HTERT RPE-1 (cell line): ENCODE measurements around the gene LRRC51.

Experiments used
- in situ Hi-C: fragments of 300-500 bp; cut with MboI; formaldehyde crosslinking; loops from 4 replicates; pipeline ENCODE4 v1.14.3; 2020; ENCODE audit warnings: low sequenced_read_pairs

Gene LRRC51

GRCh38 chr11:72080326-72081183 is at the start of gene LRRC51, which contains the start of gene NUMA1:
Gene LRRC51, plus strand, starts transcription at chr11:72080850. Its CDS starts 8,234 bp downstream, at chr11:72089084.
Gene NUMA1, minus strand, starts transcription at chr11:72080542. Its CDS starts 44,599 bp downstream, at chr11:72035943.
- in situ Hi-C loops, result no loop called here

- in situ Hi-C loops, result loop anchor here (25.0 kb wide), 1 partner anchor 401 kb away; the partner anchor contains the start of gene CLPB
These were observed 44.0 kb upstream of the LRRC51 start for GRCh38 chr11:72036687-72037086.

- in situ Hi-C loops, result loop anchor here (25.0 kb wide), 1 partner anchor 400 kb away; the partner anchor contains the start of gene CLPB
These were observed 42.9 kb upstream of the LRRC51 start for GRCh38 chr11:72037554-72038311.

- in situ Hi-C loops, result loop anchor here (25.0 kb wide), 1 partner anchor 399 kb away; the partner anchor contains the start of gene CLPB
These were observed 42.2 kb upstream of the LRRC51 start for GRCh38 chr11:72038491-72038890.

- in situ Hi-C loops, result loop anchor here (25.0 kb wide), 1 partner anchor 398 kb away; the partner anchor contains the start of gene CLPB
These were observed 41.4 kb upstream of the LRRC51 start for GRCh38 chr11:72039031-72039855.

- in situ Hi-C loops, result loop anchor here (25.0 kb wide), 1 partner anchor 397 kb away; the partner anchor contains the start of gene CLPB
These were observed 40.7 kb upstream of the LRRC51 start for GRCh38 chr11:72039856-72040401.

- in situ Hi-C loops, result loop anchor here (25.0 kb wide), 1 partner anchor 397 kb away; the partner anchor contains the start of gene CLPB
These were observed 39.9 kb upstream of the LRRC51 start for GRCh38 chr11:72040491-72041363.

GRCh38 chr11:72041364-72042063 is 39.1 kb upstream of the LRRC51 start:
- in situ Hi-C loops, result loop anchor here (25.0 kb wide), 1 partner anchor 396 kb away; the partner anchor contains the start of gene CLPB

- in situ Hi-C loops, result loop anchor here (25.0 kb wide), 1 partner anchor 395 kb away; the partner anchor contains the start of gene CLPB
These were observed 38.4 kb upstream of the LRRC51 start for GRCh38 chr11:72042064-72042745.

GRCh38 chr11:72045849-72046248 is 34.8 kb upstream of the LRRC51 start:
- in situ Hi-C loops, result loop anchor here (25.0 kb wide), 1 partner anchor 391 kb away; the partner anchor contains the start of gene CLPB

GRCh38 chr11:72048766-72049460 is 31.7 kb upstream of the LRRC51 start:
- in situ Hi-C loops, result loop anchor here (25.0 kb wide), 1 partner anchor 388 kb away; the partner anchor contains the start of gene CLPB

- in situ Hi-C loops, result no loop called here
These were observed 22.1 kb upstream of the LRRC51 start for GRCh38 chr11:72058416-72059034.

- in situ Hi-C loops, result no loop called here
These were observed 18.8 kb upstream of the LRRC51 start for GRCh38 chr11:72061739-72062396.

GRCh38 chr11:72066855-72067254 is 13.8 kb upstream of the LRRC51 start:
- in situ Hi-C loops, result no loop called here

- in situ Hi-C loops, result no loop called here
These were observed 13.4 kb upstream of the LRRC51 start for GRCh38 chr11:72067266-72067665.

- in situ Hi-C loops, result no loop called here
These were observed 13.0 kb upstream of the LRRC51 start for GRCh38 chr11:72067676-72068075.
